Measurements from ENCODE around the gene ABTB2. TPM values are rescaled to one million over a fixed set of nuclear protein-coding genes. Genes with fewer than 3 reads are reported as not detected.

The ABTB2 gene
- total RNA-seq, 4 donors from 2014 or later: 0.79 to 4.1 (median 3.7) TPM

DNA sequence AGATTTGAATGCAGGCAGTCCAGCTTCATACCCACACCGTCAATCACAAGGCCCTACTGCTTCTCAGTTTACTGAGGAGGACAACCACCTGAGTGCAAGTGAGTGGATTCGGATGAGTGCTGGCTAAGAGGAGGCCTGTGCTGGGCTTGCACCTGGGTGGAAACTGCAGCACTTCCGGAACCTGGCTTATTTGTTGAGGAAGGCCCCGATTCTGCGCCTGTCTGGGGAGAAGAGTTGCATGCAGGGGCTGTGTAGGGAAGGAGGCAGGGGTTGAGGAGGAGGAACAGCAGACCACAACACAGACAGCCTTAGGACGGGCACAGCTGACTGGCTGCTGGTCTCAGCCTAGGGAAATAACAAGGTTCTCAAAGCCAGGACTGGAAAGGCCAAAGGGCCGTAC, 20.8 kb downstream of the ABTB2 start:
- DNase-seq: no peak
- intact Hi-C loops (cut with DNase I): no loop called here
- H3K27me3 ChIP-seq: peaks cover 0 to 17% (median 0%) of the 10 kb centered on the region in 4 donors
- H3K27ac ChIP-seq: no peak overlapping the region
- no peaks in the 10 kb centered on the region for H3K9me3 ChIP-seq
- TF ChIP-seq POLR2A (IDR thresholded peaks at IDR 0.05): no peak
- TF ChIP-seq, protein P1, sequence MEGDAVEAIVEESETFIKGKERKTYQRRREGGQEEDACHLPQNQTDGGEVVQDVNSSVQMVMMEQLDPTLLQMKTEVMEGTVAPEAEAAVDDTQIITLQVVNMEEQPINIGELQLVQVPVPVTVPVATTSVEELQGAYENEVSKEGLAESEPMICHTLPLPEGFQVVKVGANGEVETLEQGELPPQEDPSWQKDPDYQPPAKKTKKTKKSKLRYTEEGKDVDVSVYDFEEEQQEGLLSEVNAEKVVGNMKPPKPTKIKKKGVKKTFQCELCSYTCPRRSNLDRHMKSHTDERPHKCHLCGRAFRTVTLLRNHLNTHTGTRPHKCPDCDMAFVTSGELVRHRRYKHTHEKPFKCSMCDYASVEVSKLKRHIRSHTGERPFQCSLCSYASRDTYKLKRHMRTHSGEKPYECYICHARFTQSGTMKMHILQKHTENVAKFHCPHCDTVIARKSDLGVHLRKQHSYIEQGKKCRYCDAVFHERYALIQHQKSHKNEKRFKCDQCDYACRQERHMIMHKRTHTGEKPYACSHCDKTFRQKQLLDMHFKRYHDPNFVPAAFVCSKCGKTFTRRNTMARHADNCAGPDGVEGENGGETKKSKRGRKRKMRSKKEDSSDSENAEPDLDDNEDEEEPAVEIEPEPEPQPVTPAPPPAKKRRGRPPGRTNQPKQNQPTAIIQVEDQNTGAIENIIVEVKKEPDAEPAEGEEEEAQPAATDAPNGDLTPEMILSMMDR (IDR thresholded peaks at IDR 0.05): no peak
- H3K4me3 ChIP-seq: no peak overlapping the region
- 87% methylated on average over 7 of the region's 7 CpGs for WGBS, 2 donors
- no peaks in the 10 kb centered on the region for H3K36me3 ChIP-seq
- no peaks in the 10 kb centered on the region for H3K4me1 ChIP-seq

- WGBS, 2 donors: 47 to 76% methylated on average over 5 of the region's 5 CpGs
- H3K4me3 ChIP-seq: no peak overlapping the region
- no peak for DNase-seq
- no peak overlapping the region for H3K27ac ChIP-seq
- H3K36me3 ChIP-seq: no peaks in the 10 kb centered on the region
- TF ChIP-seq POLR2A (IDR thresholded peaks at IDR 0.05): no peak
- TF ChIP-seq, protein P1 (IDR thresholded peaks at IDR 0.05): no peak
- intact Hi-C loops (cut with DNase I): no loop called here
- no peaks in the 10 kb centered on the region for H3K4me1 ChIP-seq
- no peaks in the 10 kb centered on the region for H3K9me3 ChIP-seq
- peaks cover 0 to 9% (median 0%) of the 10 kb centered on the region in 4 donors for H3K27me3 ChIP-seq
Observed at GRCh38 chr11:34335801-34336200, 22.0 kb downstream of the ABTB2 start.

DNA sequence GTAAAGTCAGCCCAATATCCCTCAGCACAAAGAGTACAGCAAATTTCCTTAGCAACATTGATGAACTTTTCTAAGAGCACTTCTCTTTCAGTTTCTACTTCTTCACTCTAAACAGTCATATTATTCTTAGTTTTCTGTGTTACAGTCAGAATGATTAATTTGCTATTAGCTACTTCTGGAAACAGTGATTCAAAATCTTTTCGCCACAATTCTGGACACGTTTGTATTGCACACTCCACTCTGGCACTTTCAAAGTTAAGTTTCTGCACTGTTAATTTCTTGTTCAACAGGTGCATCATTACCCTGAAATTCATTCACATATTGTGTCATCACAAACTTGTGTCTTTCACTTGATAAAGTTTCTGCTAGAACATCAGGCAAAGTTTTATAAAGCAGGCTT, 22.5 kb downstream of the ABTB2 start:
- peaks cover 0 to 4% (median 0%) of the 10 kb centered on the region in 4 donors for H3K27me3 ChIP-seq
- DNase-seq: no peak
- WGBS, 2 donors: 12 to 28% methylated on average over 2 of the region's 2 CpGs
- no peaks in the 10 kb centered on the region for H3K9me3 ChIP-seq
- H3K27ac ChIP-seq: no peak overlapping the region
- no peaks in the 10 kb centered on the region for H3K36me3 ChIP-seq
- no peaks in the 10 kb centered on the region for H3K4me1 ChIP-seq
- intact Hi-C loops (cut with DNase I): no loop called here
- TF ChIP-seq POLR2A (IDR thresholded peaks at IDR 0.05): no peak
- TF ChIP-seq, protein P1 (IDR thresholded peaks at IDR 0.05): no peak
- H3K4me3 ChIP-seq: no peak overlapping the region

DNA sequence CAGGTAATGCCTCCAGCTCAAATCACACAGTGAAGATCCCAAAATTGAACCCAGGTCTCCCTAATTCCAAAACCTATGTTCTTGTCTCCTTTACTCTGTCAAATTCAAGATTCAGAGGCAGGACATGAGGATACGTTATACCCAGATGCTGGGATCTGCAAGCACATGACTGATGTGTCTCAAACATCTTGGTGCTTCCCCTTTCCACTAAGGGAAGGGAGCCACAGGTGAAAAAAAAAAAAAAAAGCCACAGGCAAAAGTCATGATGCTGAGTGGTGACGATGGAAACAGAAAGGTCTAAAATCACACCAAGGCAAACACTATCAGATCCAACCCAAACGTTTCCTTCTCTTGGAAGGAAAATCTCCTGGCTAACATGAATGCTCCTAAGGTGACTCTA, 24.0 kb downstream of the ABTB2 start:
- Histone ChIP-seq H3K27ac (no peak overlapping the region), H3K36me3 (no peaks in the 10 kb centered on the region), H3K9me3 (no peaks in the 10 kb centered on the region), H3K4me1 (peaks cover 0 to 2% (median 0%) of the 10 kb centered on the region in 3 donors), H3K4me3 (no peak overlapping the region), H3K27me3 (peaks cover 0 to 4% (median 0%) of the 10 kb centered on the region in 4 donors)
- intact Hi-C loops (cut with DNase I): no loop called here
- 46 to 57% methylated on average over 3 of the region's 3 CpGs for WGBS, 2 donors
- TF ChIP-seq, protein P1 (IDR thresholded peaks at IDR 0.05): no peak
- TF ChIP-seq POLR2A (IDR thresholded peaks at IDR 0.05): no peak
- DNase-seq: no peak

GRCh38 chr11:34332524-34332923, 25.3 kb downstream of the ABTB2 start:
- H3K27me3 ChIP-seq: no peaks in the 10 kb centered on the region
- H3K4me1 ChIP-seq: peaks cover 0 to 9% (median 5%) of the 10 kb centered on the region in 3 donors
- H3K27ac ChIP-seq: no peak overlapping the region
- H3K9me3 ChIP-seq: no peaks in the 10 kb centered on the region
- intact Hi-C loops (cut with DNase I): no loop called here
- H3K36me3 ChIP-seq: no peaks in the 10 kb centered on the region
- H3K4me3 ChIP-seq: no peak overlapping the region
- WGBS, 2 donors: 31 to 39% methylated on average over 1 to 3 of the region's 3 CpGs
- TF ChIP-seq, protein P1 (IDR thresholded peaks at IDR 0.05): no peak
- TF ChIP-seq POLR2A (IDR thresholded peaks at IDR 0.05): no peak
- DNase-seq: no peak

All from esophagus squamous epithelium (tissue), 5 donors.